Gastroesophageal sphincter (tissue), 2 donors: Measurements from ENCODE around the gene TRIM50.

ENCODE experiments used
- POLR2A ChIP-seq, 2 donors: fragments of 450-650 bp; IDR thresholded peaks; one replicate each; pipeline ENCODE4 v1.6.1; 2017; ENCODE audit warnings: antibody characterized with exemption in 2 of 2, mild to moderate bottlenecking in 2 of 2, moderate library complexity in 1 of 2
- POLR2AphosphoS5 ChIP-seq: sonication (generic); formaldehyde crosslinking; IDR thresholded peaks from one replicate; pipeline ENCODE4 v1.6.1; 2017; ENCODE audit warnings: antibody characterized with exemption

DNA sequence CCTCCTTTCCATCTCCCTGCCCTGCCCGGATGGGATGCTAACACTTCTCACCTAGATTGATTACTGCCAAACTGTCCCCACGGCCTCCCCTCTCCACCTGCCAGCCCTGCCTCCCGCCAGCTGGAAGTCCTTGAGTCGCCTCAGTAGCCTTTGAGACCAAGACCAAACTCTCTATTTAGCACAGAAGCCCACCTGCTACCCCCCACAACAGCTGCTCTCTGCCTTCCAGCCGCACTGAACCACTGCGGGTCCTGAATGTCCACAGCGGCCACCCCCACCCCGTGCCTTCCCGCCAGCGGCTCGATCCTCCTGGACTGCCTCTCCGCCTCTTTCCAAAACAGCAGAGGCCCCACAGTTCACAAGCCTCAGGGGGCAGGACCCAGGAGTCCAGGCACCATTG, 39.1 kb upstream of the TRIM50 start:
- TF ChIP-seq POLR2AphosphoS5 (no peak), POLR2A (IDR thresholded peaks at IDR 0.05) (no peak)
